GM23248 (cell line): ENCODE measurements around the gene RHBG. TPM values are rescaled to one million over a fixed set of nuclear protein-coding genes. Genes with fewer than 3 reads are reported as not detected.

Experiments
- DNase-seq: peaks from one replicate; pipeline ENCODE4 v3.0.0-alpha.2; 2015
- H2AFZ ChIP-seq: fragments of 200-600 bp; sonication (generic); 2 replicates; pipeline ENCODE4 v1.6.1; 2016; ENCODE audit warnings: antibody characterized with exemption
- H3F3A ChIP-seq: fragments of 200-600 bp; sonication (generic); 2 replicates; pipeline ENCODE4 v1.6.1; 2016; ENCODE audit warnings: mild to moderate bottlenecking, antibody characterized with exemption, mixed run types; ENCODE audit not compliant: insufficient read depth
- H3K27ac ChIP-seq: fragments of 200-600 bp; sonication (generic); 2 replicates; pipeline ENCODE4 v1.5.1; 2016; ENCODE audit warnings: mild to moderate bottlenecking
- H3K27me3 ChIP-seq: fragments of 200-600 bp; sonication (generic); replicated peaks from 2 replicates; pipeline ENCODE4 v1.6.1; 2016; ENCODE audit warnings: mild to moderate bottlenecking; ENCODE audit not compliant: insufficient read depth
- H3K36me3 ChIP-seq: fragments of 200-600 bp; sonication (generic); 2 replicates; pipeline ENCODE4 v1.6.1; 2016; ENCODE audit warnings: low read depth, mild to moderate bottlenecking
- H3K4me1 ChIP-seq: fragments of 200-600 bp; sonication (generic); 2 replicates; pipeline ENCODE4 v1.6.1; 2016; ENCODE audit warnings: mild to moderate bottlenecking; ENCODE audit not compliant: insufficient read depth
- H3K4me2 ChIP-seq: fragments of 200-600 bp; sonication (generic); one replicate; pipeline ENCODE4 v1.6.1; 2016; ENCODE audit warnings: mild to moderate bottlenecking; ENCODE audit not compliant: unreplicated experiment
- H3K4me3 ChIP-seq: fragments of 200-600 bp; sonication (generic); 2 replicates; pipeline ENCODE4 v1.5.1; 2016; ENCODE audit warnings: mild to moderate bottlenecking
- H3K79me2 ChIP-seq: fragments of 200-600 bp; sonication (generic); 2 replicates; pipeline ENCODE4 v1.6.1; 2016; ENCODE audit warnings: mild to moderate bottlenecking; ENCODE audit not compliant: insufficient read depth
- H3K9ac ChIP-seq: fragments of 200-600 bp; sonication (generic); 2 replicates; pipeline ENCODE4 v1.6.1; 2016; ENCODE audit warnings: mild to moderate bottlenecking
- H3K9me2 ChIP-seq: fragments of 200-600 bp; sonication (generic); 2 replicates; pipeline ENCODE4 v1.6.1; 2016; ENCODE audit warnings: mixed run types, mild to moderate bottlenecking, moderate library complexity; ENCODE audit not compliant: insufficient read depth
- H3K9me3 ChIP-seq: fragments of 200-600 bp; sonication (generic); one replicate; pipeline ENCODE4 v1.6.1; 2017; ENCODE audit warnings: low read depth
- H4K20me1 ChIP-seq: fragments of 200-600 bp; sonication (generic); 2 replicates; pipeline ENCODE4 v1.6.0; 2016; ENCODE audit not compliant: insufficient read depth
- EZH2 ChIP-seq: fragments of 200-600 bp; sonication (generic); IDR thresholded peaks from 2 replicates; pipeline ENCODE4 v1.6.1; 2018; ENCODE audit warnings: antibody characterized with exemption, mild to moderate bottlenecking; ENCODE audit not compliant: insufficient read depth, poor library complexity, severe bottlenecking
- EZH2phosphoT487 ChIP-seq: fragments of 200-600 bp; sonication (generic); IDR thresholded peaks from 2 replicates; pipeline ENCODE4 v1.6.1; 2018; ENCODE audit warnings: antibody characterized with exemption, moderate library complexity, mild to moderate bottlenecking, low read depth; ENCODE audit not compliant: insufficient read depth
- WGBS, 2 experiments: methylation state at CpG; one replicate each; pipeline ENCODE4 v1.1.6; 2015 to 2017; ENCODE audit warnings: low lambda C conversion rate in 2 of 2, low coverage in 1 of 2; ENCODE audit errors: missing lambda C conversion rate in 2 of 2; 5-methylcytosine and 5-hydroxymethylcytosine counted together
- in situ Hi-C: fragments of 300-500 bp; cut with MboI; formaldehyde crosslinking; loops from 2 replicates; pipeline ENCODE4 v1.15.0; 2020
- polyA plus RNA-seq: library from polyadenylated mRNA; unstranded; fragments of >200 nt; fragmentation: Nextera tagmentation; extraction: Ambion mirVana; gene quantifications from 2 replicates; pipeline ENCODE4 v1.2.1, GENCODE V29; 2016
- total RNA-seq: library from RNA; depleted of rRNA; stranded (reverse); fragments of >200 nt; shearing (Covaris generic); gene quantifications from 2 replicates; pipeline ENCODE4 v1.2.3, GENCODE V29; 2014

The RHBG gene
- total and polyA plus RNA-seq, 2 experiments from 2014 or later: not detected

GRCh38 chr1:156356262-156356874 is 12.6 kb upstream of the RHBG start:
- Histone ChIP-seq H3K9ac (no peak overlapping the region), H3F3A (no peaks in the 10 kb centered on the region), H3K27ac (no peak overlapping the region), H4K20me1 (no peaks in the 10 kb centered on the region), H3K4me1 (no peaks in the 10 kb centered on the region), H3K9me3 (no peaks in the 10 kb centered on the region), H3K4me2 (no peak overlapping the region), H3K4me3 (no peak overlapping the region), H3K36me3 (no peaks in the 10 kb centered on the region), H3K9me2 (no peaks in the 10 kb centered on the region), H3K27me3 (peaks cover 13% of the 10 kb centered on the region; the same call in 1 of the 2 replicates), H2AFZ (no peak overlapping the region), H3K79me2 (no peaks in the 10 kb centered on the region)
- no peak for DNase-seq
- TF ChIP-seq EZH2phosphoT487: no peak
- in situ Hi-C loops: no loop called here
- WGBS, 2 experiments: 35 to 38% methylated on average over 6 of the region's 6 CpGs

DNA sequence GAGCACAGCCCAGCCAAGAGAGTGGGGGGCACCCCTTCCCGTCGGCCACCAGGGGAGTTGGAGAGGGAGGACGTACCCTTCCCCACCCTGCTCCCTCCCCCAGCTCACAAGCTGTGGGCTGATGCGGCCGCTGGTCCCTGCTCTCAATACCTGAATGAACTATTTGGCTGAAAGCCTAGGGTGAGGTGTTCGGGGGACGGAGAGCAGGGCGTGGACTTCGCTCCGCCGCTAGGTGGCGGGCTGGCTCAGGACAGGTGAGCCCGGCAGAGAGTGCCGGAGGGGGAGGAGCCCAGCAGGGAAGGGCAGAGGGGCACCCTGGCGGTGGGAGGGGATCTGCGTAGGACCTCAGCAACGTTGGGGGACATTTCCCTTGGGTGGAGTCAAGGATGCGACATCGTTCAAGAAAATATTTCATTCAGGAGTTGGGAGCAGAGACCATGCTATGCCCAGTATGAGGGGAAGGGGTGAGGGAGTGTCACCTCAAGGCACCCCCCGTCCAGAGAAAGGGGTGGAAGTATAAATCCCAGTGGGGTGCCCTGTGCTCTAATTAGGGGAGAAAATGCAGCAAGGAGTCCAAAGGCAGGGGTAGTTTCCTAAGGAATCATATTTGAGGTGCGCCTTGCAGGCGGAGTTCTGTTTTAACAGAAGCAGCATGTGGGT is 12.0 kb upstream of the RHBG start:
- in situ Hi-C loops: no loop called here
- H3K27me3 ChIP-seq: peaks cover 13% of the 10 kb centered on the region; the same call in 1 of the 2 replicates
- H3K9me2 ChIP-seq: no peaks in the 10 kb centered on the region
- H3K36me3 ChIP-seq: no peaks in the 10 kb centered on the region
- 5 to 6% methylated on average over 22 of the region's 22 CpGs for WGBS, 2 experiments
- peak; percentile 57 for DNase-seq
- H3K79me2 ChIP-seq: no peaks in the 10 kb centered on the region
- TF ChIP-seq EZH2phosphoT487 (no peak), EZH2 (no peak)
- no peak overlapping the region for H3K4me3 ChIP-seq
- no peaks in the 10 kb centered on the region for H3F3A ChIP-seq
- no peaks in the 10 kb centered on the region for H3K9me3 ChIP-seq
- no peaks in the 10 kb centered on the region for H4K20me1 ChIP-seq
- no peak overlapping the region for H3K4me2 ChIP-seq
- no peak overlapping the region for H3K9ac ChIP-seq
- H3K4me1 ChIP-seq: no peaks in the 10 kb centered on the region
- no peak overlapping the region for H2AFZ ChIP-seq
- H3K27ac ChIP-seq: no peak overlapping the region

GRCh38 chr1:156357977-156358376 is 11.0 kb upstream of the RHBG start:
- Histone ChIP-seq H3K4me1 (no peaks in the 10 kb centered on the region), H3K9me2 (no peaks in the 10 kb centered on the region), H4K20me1 (no peaks in the 10 kb centered on the region), H3K4me3 (no peak overlapping the region), H3K4me2 (no peak overlapping the region), H3K36me3 (no peaks in the 10 kb centered on the region), H3K79me2 (no peaks in the 10 kb centered on the region), H3K9me3 (no peaks in the 10 kb centered on the region), H3K27ac (no peak overlapping the region), H3K27me3 (peaks cover 13% of the 10 kb centered on the region; the same call in 1 of the 2 replicates), H2AFZ (no peak overlapping the region), H3K9ac (no peak overlapping the region), H3F3A (no peaks in the 10 kb centered on the region)
- no peak for DNase-seq
- 64 to 70% methylated on average over 2 of the region's 2 CpGs for WGBS, 2 experiments
- in situ Hi-C loops: no loop called here
- no peak for TF ChIP-seq EZH2phosphoT487
- TF ChIP-seq EZH2: no peak

DNA sequence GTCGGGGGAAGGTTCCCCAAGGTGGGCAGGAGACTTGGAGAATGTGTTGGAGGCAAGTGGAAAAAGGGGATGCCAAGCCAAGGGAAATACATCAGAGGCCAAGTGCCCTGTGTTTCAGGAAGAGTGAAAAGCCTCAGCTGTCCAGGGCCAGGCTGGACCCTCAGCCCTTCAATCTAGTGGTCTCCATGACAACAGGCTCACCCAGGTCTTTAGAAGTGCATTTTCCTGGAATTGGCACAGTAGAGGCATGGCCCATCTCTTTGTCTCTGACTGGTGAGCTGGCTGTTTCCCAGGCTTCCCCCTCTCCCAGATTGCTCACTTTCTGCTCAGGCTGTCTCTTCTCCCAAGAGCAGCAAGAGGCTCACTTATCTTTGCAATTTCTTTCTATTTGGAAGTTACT is 10.4 kb upstream of the RHBG start:
- Histone ChIP-seq H4K20me1 (no peaks in the 10 kb centered on the region), H3K4me1 (no peaks in the 10 kb centered on the region), H3K27ac (no peak overlapping the region), H3K9me2 (no peaks in the 10 kb centered on the region), H3K4me3 (no peak overlapping the region), H3K36me3 (no peaks in the 10 kb centered on the region), H3K79me2 (no peaks in the 10 kb centered on the region), H3K4me2 (no peak overlapping the region), H3K27me3 (peaks cover 13% of the 10 kb centered on the region; the same call in 1 of the 2 replicates), H3F3A (no peaks in the 10 kb centered on the region), H2AFZ (no peak overlapping the region), H3K9me3 (no peaks in the 10 kb centered on the region), H3K9ac (no peak overlapping the region)
- DNase-seq: no peak
- in situ Hi-C loops: no loop called here
- TF ChIP-seq EZH2phosphoT487: no peak
- TF ChIP-seq EZH2: no peak
- WGBS, 2 experiments: 25 to 33% methylated on average over 1 of the region's 1 CpG
